ENCODE measurements around the gene RHBDD1.

Gene RHBDD1

DNA sequence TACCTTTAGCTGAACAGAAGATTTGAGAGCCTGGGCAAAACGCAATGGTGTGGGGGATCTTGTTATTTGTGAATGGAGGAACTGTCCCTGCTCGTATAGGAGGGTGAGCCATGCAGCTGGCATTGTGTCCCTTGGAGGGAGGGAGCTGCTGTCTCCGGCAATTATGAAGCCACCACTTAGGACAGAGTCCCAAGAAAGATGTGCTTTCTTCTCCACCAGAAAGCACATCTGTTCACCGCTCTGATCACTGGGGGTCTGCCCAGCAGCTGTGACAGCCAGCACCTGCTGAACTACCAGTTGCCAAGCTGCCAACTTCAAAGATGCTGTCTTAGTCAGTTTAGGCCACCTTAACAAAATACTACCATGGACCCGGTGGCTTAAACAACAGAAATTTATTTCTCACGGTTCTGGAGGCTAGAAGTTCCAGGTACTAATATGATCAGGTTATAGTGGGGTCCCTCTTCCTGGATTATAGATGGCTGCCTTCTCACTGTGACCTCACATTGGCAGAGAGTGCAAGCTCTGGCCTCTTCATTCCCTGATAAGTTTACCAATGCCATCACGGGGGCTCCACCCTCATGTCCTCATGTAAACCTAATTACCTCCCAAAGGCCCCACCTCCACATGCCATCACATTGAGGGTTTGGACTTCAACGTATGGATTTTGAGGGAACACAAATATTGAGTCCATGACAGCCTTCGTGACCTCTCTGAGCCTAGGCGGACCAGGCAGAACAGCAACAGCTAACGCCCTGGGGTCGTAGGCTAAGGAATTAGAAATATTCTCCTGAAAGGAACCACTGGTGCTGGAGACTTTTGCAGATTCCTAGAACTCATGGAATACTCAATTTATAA lies 148.3 kb downstream of the RHBDD1 start:
- no peak for DNase-seq (ENCODE audit: low read depth in 3 of 3)

DNA sequence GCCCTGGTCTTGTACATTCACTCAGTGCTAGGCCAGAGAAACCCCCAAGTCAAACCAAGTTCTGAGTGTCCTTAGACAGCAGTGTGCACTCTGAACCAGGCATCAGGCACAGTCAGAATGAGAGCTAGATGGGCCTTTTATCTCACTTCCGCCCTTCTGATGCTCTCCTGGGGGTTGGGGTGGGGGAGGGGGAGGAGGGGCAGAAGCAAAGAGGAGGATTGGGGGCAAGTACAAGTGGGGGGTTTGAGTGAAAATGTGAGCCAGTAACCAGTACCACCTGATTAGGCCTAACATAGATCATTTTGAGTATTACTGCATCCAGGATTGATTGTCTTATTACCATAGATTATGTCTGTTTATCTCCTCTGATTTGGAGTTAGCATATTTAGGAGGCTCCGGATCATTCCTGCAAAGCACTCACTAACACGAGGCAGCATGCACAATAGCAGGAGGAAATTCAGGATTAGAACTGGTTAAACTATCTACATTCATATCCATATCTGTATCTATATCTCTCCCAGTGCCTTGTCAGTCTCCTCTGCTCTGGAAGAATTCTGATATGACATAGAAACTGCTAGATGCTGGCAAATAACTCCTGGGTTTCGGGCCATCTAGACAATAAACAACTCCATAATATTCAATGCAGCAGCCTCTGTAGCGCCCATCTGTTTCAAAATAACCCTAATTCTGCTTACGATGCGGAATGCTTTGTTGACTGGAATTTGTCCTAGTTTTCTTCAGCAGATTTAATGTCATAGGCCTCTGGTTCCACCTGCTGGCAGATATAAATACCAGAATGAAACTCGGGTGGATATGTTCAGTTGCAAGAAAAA lies 149.1 kb downstream of the RHBDD1 start:
- DNase-seq (ENCODE audit: low read depth in 3 of 3) = no peak

DNA sequence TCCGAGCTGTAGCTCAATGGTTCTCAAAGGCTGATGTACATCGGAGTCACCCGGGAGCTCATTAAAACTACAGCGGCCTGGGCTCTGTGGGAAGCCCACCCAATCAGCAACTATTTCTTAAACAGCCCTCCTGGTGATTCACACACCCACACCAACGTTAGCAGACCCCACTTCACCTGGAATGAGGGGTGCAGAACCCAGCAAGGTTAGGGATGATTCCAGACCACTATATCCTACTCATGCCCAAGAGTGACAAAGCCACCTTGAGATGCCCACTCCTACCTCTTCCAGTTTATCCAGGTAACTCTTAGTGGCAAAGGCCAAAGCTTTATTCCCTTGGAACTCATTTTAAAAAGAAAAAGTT lies 149.7 kb downstream of the RHBDD1 start:
- DNase-seq (ENCODE audit: low read depth in 3 of 3) = no peak

DNA sequence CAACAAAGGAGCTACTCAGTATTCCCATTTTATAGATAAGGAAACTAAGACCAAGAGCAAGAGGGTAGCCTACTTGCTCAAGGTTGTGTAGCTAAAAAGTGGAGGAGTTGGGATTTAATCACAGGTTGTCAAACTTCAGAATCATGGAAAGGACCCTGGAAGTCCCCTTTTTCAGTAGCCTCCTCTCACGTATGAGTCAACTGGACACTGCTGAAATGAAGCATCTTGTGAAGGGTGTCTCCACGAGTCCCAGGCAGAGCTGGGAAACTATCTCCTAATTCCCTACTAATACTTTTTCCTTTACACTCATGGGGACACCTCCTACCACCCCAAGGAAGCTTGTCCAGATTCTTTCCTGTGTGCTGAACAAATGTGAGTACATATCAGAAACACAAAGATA lies 155.8 kb downstream of the RHBDD1 start:
- no peak for DNase-seq (ENCODE audit: low read depth in 3 of 3)

DNA sequence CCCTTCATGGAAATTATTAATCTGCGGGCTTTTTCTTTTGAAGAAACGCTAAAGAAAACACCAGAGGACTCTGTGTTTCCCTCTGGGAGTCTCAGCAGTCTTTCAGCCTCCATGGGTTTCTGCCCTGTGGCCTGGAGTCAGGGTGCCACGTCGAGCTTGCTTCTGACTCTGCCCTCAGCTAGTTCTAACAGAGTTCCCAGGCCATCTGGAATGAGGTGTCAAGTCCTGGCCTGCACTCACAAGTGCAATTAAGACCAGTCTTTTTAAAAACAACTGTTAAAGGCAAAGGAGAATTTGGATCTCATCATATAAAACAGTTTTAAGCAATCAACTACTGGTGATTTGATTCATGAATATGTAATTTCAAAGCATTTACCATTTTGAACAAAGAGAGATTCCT lies 157.3 kb downstream of the RHBDD1 start:
- no peak for DNase-seq (ENCODE audit: low read depth in 3 of 3)

DNA sequence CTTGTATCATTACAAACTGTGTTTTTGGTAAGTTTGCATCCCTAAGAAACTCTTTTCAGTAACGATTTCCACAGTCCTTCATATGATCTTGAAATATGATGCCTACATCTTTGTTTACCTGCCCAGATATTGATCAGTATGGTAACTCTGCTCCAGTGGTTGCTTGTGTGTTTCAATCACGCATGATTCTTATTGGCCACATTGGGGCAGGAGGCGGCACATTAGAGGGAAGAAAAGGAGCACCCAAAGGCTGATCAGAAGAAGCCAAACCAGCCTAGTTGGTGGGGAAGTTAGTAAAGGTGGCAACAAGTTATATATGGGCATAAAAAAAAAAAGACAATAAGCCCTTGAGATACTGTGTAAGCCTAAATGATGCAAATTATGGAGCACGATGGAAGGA lies 158.9 kb downstream of the RHBDD1 start:
- DNase-seq (ENCODE audit: low read depth in 3 of 3) = no peak

DNA sequence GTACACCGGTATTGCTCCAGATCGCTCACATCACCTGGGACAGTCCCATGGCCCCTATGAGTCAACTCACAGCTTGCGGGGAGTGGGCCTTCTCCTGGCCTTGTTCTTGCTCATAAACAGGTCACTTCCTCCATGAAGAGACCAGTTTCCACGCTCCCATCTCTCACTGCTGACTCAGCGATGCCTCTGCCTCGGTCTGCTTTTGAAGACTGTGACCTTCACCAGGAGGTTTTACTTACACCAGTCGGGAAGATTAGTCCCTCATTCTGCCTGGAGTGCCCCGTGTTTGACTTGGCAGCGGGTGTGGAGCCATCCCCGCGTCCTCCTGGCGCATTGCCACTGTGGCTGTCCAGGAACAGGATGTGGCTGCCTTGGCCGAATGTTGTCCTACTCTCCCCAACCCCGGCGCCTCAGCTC lies 159.8 kb downstream of the RHBDD1 start:
- DNase-seq (ENCODE audit: low read depth in 3 of 3) = no peak

DNA sequence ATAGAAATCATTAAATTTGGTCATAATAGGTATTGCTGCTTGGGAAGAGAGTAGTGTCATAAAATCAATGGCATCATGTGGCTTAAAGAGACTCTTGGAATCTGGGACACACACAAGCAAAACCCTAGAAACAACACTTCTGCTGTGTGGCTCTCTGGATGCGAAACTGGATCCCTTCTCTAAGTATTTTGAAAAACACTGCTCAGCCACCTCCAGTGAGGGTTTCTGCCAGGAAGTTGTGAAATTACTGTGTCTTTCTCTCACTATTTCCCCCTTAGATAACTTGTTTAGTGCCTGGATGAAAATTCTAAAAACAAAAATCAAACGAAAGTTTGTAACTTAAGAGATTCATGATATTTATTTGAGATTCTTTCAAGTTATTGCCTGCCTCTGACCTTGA lies 163.8 kb downstream of the RHBDD1 start:
- no peak for DNase-seq (ENCODE audit: low read depth in 3 of 3)

DNA sequence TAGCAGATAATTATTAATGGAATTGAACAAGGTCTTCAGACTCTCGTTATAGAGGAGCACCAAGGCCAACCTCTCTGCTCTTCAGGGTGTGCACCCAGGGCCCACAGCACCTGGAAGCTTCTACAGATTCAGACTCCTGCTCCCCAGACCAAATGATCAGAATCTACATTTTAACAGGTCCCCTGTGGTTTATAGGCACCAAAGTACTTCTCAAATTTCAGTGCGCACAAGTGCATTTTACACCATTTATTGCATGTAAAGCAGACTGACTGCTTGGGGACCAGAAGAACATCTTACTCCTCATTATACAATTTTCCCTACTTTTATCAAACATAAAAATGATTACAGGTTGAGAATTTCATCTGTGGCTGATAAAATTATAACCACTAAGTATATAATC lies 164.3 kb downstream of the RHBDD1 start:
- DNase-seq (ENCODE audit: low read depth in 3 of 3) = no peak

DNA sequence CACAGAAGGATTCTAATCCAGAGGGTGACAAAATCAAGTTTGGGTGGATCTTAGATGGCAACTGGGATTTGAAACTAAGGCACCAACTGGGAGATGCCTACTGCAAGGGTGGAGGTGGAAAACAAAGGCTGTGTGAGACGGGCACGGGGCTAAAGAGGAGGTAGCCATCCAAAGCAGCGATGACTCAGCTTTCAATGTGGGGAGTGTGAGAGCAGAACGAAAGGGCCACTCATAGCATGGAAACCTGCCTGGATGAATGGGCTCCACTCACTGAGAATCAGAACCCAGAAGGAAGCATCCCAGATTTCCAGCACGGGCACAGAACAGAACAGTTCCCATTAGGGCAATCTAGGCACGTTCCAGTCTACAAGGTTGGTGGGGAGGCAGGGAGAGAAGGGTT lies 168.6 kb downstream of the RHBDD1 start:
- DNase-seq (ENCODE audit: low read depth in 3 of 3) = no peak

DNA sequence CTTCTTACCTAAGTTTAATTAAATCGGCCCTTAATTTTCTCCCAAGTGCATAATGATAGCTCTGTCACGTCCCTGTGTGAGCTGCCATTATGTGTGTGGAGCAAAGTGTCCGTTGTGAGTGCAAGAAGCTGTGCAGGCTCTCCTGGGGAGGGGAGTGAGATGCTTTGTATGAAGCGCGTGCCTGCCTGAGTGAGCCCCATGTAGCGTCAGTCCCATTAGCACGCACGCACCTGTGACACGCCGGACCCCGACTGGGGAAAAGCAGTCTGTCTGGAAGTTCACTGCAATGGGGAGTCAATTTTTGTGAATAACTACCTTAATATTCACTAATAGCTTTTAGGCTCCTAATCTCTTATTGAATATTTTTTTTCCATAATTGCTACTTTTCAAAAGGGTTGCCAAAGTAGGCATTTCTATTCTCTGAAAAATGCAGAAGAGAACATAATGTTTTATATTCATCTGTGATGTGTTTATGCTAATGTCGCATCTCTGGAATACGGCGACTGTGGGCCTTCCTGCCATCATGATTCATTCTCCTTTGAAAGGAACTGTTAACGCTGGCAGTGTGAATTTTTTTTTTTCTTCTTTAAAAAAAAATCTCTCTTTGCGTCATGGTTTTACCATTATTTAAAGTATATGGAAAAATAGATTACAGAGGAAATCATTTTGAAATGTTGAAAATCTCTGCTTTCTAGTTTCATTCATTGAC lies 170.5 kb downstream of the RHBDD1 start:
- no peak for DNase-seq (ENCODE audit: low read depth in 3 of 3)

DNA sequence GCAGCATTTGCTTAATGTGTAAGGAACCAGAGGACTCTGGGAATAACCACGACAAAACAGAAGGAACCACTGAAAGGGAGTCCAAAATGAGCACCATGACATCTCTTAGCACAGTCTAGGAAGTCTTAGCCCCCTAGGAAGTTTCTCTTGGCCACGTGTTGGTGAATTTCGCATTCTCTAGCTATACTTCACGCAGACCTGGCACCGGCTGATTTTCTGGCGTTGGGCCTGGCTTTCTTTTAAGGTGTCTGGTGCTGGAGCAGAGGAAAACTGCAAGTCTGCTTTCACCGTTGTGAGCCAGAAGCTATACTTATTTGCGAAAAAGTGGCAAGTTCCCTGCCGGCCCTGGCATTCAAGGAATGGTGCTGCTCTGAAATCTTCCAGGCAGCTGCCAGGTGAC lies 171.3 kb downstream of the RHBDD1 start:
- no peak for DNase-seq (ENCODE audit: low read depth in 3 of 3)

DNA sequence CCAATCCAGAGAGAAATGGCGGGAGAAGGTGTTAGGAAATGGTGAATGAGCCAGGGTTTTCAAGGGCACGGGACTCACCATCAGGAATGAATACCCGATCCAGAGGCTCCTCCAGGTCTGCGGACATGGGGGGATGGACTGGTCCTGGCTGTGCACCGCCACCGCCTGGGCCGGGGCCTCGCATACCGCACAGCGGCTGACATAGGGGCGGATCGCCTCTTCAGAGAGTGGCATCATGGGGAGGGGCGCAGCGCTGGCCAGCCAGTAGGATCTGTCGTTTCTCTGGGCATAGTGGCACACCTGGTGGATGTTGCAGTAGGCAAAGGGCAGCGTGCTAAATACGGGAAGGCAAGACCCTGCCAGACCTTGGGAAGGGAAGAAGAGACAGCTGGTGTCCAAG lies 172.1 kb downstream of the RHBDD1 start:
- DNase-seq (ENCODE audit: low read depth in 3 of 3) = no peak

DNA sequence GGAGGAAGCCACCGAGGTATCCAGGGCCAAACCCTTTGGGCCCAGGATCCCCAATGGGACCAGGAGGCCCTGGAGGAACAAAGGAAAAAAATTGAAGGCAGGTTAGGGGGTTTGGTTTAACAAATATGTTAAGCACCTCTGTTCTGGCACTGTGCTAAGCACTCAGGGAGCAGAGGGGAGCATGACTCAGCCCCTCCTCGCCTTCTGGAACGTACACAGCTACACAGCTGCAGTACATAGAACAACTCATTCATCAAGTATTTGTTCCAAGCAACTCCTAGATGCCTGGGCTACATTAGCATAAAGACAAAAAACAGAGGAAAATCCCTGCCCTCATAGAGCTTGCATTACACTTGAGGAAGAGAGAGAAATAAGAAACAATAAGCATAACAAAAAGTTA lies 174.6 kb downstream of the RHBDD1 start:
- DNase-seq (ENCODE audit: low read depth in 3 of 3) = no peak

DNA sequence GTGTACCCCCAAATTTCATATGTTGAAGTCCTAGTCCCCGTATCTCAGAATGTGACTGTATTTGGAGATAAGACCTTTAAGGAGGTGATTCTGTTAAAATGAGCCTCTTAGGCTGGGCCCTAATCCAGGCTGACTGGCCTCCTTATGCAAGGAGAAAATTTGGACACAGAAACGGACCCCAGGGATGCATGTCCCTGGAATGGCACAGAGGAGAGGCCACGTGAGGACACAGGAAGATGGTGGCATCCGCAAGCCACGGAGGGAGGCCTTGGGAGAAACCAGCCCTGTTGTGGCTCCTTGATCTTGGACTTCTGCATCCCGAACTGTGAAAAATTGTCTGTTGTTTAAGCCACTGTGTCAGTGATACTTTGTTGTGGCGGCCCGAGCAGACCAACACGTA lies 177.5 kb downstream of the RHBDD1 start:
- no peak for DNase-seq (ENCODE audit: low read depth in 3 of 3)

DNA sequence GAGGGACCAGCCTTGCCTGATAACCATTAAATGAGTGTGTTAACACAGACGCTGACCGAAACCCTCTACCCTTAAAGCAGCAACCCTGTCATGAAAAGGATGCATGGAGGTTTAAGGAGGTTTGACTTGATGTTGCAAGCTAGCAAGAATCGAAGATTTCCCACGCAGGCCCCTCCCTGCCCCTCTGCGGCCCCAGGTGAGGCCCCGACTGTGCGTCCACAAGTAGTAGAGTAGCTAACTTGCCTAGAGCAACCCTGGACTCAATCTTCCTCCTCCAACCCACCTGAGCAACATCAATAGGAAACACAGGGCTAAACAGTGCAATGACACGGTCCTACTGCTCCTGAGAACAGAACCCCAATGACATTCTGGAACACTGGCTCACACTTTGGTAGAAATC lies 178.0 kb downstream of the RHBDD1 start:
- no peak for DNase-seq (ENCODE audit: low read depth in 3 of 3)

DNA sequence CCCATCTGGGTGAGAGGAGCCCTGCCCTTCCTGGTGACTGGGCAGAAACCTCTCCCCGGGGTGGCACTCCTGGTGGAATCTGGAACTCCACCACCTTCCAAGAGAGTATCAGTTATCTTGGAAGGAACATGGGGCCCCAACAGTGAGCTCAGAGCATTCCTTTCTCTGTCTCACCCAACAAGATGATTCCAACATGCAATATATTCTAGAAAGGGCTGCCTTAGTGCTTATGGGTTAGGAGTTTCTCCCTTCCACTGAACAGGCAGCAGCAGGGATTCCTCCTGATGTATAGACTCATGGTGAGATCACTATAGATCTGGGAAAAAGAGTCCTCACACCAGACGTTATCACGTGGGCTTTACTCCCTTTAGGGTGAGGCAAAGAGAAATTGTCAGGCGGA lies 181.0 kb downstream of the RHBDD1 start:
- no peak for DNase-seq (ENCODE audit: low read depth in 3 of 3)

DNA sequence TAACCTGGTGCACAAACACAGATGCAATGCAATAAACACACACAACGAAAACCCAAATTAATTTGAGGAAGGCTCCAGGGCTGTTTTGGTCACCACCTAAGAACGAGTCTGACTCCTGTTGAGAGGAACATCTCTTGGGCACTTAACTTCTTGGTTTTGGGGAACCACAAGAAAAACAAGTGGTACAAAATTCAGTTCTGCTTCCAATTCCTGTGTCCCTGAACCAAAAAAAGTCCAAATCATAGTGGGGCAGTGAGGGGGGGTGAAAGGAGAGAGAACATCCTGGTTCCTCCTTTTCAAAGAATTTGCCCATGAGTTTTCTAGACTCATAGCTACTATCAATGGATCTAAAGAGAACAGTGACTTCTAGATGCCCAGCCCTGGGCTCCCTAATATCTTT lies 184.6 kb downstream of the RHBDD1 start:
- no peak for DNase-seq (ENCODE audit: low read depth in 3 of 3)

DNA sequence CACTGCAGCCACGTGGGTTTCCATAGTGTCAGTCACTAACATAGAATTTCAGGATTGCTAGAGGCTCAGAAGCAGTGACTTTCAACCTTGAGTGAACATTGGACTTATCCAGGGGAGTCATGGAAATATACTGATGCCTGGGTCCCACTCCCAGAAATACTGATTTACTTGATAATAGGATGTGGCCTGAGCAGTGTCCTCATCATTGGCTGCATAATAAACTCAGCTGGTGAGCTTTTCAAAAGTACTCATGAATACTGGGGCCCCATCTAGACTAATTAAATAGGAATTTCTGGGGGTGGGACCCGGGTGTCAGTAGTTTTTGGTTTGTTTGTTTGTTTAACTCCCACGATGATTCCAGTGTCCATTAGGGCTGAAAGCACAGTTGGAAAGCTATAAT lies 186.8 kb downstream of the RHBDD1 start:
- no peak for DNase-seq (ENCODE audit: low read depth in 3 of 3)

DNA sequence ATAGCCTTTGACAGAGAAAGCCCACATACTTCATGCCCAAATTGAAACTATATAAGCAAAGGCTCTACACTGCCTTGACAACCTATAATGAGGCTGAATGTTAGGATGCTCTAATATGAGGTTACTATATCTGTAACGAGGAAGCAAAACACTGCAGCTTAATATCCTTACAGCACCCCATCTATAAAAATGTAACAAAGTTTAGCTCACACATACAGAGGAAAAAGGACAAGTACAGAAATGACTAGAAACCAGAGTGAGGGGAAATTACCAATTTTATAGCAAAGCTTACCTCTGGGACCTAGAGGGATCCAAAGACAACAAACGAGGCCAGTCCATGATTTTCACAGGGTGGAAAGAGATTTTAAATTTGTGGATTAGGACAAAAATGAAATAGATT lies 189.7 kb downstream of the RHBDD1 start:
- no peak for DNase-seq (ENCODE audit: low read depth in 3 of 3)

DNA sequence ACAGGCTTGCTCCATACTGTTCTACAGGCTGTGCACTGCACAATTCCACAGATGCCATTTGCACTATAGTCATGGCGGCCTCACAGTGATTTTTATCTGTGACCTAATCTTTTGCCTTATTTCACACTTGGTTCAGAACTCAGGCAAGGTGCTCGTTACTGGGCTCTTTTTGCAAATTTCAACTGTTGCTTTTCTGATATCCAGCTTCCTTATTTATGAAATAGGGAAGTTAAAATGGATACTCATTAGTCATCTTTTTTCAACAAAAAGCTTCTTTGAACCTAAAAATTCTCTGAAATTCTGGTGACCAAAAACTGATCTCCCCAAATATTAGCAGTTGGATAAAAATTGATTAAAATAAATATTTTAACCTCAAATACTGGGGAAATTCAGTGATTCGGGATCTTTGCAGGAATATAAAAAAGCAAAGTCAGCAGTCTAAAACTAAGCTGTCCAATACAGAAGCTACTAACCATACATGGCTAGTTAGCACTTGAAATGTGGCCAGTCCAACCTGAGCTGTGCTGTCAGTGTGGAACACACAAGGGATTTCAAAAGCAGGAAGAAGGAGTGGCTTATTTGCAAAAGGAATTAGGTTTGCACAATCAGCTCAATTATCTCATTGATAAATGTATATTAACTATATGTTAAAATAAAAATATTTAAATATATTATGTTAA lies 193.7 kb downstream of the RHBDD1 start:
- DNase-seq (ENCODE audit: low read depth in 3 of 3) = no peak

DNA sequence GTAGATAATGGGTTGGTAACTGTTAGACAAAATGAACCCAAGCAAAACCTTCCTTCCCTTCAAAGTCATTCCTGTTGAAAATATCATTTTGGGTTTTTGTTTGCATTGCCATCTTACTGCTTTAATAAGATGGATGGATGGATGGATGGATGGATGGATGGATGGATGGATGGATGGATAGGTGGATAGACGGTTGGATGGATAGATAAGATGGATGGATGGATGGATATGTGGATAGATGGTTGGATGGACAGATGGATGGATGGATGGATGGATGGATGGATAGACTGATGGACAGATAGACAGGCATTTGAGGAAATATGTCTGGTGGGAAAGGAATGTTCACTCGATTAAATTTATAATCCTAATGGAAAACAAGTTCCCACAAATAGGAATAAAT lies 194.9 kb downstream of the RHBDD1 start:
- no peak for DNase-seq (ENCODE audit: low read depth in 3 of 3)
